Glomerular endothelial cell (primary cell): Measurements from ENCODE around the gene SELENOH. TPM values are rescaled to one million over a fixed set of nuclear protein-coding genes. Genes with fewer than 3 reads are reported as not detected.

ENCODE experiments used
- DNase-seq: peaks from one replicate; pipeline ENCODE4 v3.0.0-alpha.2; 2011; ENCODE audit warnings: low read depth, low spot score; ENCODE audit errors: extremely low read depth
- total RNA-seq: library from RNA; depleted of rRNA; stranded (reverse); fragments of >200 nt; gene quantifications from 2 replicates; pipeline ENCODE4 v1.2.3, GENCODE V29; 2015

Gene SELENOH
- total RNA-seq, 1 donor from 2014 or later: 160 TPM

DNA sequence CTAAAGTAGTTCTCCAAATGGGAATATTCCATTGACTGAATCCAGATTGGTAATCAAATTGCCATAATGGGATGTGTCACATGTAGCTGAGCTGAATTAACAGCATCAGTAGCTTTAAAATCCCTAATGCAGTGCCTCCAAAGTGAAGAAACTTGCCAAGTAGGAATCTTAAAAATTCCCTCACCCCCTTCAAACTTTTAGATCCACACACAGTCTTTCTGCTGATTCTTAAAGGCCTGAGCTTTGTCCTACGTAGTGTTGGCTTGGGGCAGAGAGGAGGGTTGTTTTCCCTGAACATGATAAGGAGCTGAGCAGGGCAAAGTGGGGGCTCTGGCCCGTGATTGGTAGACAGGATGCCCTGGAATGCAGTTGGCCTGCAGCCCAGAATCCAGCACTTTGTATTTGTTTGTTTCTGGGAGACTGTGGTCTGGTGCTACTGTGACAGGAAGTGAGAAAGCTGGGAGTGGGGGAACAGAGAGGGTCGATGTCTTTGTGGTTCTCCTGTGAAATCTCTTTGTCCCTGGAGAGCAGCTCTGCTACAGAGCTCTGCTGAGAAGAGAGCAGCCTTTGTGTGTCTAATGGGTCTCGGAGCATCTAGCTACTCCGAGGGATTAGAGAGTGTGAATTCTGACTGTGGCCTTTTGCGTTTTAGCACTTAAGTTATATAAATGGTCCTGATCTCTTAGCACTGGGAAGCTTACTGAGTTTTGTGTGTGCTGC, 37.2 kb downstream of the SELENOH start:
- DNase-seq: peak; percentile 99

DNA sequence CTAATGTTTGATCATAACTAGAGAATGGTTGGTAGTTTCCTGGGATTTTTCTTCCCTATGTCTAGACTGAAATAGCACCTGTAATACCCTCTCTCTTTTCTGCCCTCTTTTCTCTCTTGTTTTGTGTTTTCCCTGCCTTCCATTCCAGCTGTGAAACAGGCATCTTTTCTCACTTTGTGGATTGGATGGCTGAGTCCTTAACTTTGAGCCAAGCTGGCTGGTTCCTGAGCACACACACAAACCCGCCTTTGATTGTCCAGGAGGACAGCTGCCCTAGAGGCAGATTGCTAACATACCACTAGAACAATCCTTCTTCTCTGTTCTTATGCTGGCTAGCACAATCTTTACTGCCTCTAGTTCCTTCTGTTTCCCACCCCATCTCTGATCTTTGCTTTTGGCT, 38.0 kb downstream of the SELENOH start:
- no peak for DNase-seq

DNA sequence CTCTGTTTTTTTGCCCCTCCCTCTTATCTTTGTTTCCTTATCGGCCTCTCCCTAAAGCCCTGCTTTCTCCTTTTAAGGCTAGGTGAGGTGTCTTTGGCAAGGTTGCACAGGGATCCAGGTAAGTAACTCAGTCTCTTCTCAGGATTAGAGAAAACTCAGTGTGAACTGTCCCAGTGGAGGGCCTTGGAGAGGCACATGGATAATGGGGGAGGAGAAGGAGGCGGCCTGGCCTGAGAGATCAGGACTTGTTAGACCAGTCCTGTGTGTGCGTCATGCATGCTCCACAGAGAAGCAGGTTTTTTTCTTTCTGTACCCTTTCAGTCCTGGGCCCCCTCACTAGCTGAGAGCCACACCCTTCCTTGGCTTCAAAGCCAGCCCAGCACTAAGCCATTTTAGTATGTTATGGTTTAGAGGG, 40.2 kb downstream of the SELENOH start:
- no peak for DNase-seq

DNA sequence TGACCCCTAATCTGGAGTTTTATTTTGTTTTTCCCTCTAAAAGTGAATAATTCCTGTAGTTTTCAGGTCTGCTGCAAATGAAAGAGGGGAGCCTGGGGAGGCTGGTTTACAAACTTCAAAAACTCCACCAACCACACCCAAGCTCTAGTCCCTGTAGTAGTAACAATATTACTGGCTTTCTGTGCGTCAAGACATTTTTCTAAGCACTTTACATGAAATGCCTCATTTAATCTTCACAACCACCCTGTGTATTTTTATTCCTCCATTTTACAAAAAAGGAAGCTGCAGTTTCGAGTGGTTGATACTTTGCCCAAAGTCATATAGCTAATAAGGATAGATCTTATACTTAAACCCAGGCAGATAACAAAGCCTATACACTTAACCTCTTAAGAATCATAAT, 43.8 kb downstream of the SELENOH start:
- no peak for DNase-seq

DNA sequence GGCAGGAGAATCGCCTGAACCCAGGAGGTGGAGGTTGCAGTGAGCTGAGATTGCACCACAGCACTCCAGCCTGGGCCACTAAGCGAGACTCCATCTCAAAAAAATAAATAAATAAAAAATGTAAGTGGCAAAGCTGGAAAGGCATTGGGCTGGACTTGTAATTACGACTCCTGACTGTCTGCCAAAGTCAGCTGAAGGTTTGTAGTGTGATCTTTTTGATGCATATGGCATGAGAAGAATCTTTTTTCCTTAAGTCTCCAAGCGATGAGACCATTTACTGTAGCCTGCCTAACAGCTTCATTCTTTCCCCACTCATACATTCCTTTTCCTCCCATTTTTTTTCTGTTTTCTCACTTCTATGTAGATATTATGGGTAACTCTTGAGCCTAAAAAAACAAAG, 45.1 kb downstream of the SELENOH start:
- no peak for DNase-seq

DNA sequence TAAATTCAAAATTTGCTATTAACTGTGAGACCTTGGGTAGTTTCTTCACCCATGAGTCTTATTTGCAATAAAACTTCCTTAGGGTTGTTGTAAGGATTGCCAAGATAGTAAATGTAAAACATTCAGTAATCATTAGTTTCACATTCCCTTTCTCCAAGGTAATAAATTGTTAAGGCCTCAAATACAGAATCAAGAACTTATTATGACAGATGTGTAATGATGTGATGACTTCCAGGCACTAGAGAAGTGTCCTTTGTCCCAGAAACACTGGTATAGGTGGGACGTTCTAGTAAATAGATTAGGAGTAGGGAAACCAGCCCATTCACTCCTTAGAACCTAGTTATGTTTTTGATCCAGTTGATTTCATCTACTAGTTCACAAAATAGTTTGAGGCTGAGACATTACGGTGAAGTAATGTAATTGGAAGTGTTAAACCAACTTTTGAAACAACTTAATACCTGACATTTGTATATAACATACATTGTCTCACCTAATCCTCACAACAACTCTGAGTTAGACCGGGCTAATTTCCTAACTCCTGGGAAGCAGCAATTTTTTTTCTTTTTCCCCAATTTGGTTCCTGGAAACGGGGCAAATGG, 45.8 kb downstream of the SELENOH start:
- no peak for DNase-seq

DNA sequence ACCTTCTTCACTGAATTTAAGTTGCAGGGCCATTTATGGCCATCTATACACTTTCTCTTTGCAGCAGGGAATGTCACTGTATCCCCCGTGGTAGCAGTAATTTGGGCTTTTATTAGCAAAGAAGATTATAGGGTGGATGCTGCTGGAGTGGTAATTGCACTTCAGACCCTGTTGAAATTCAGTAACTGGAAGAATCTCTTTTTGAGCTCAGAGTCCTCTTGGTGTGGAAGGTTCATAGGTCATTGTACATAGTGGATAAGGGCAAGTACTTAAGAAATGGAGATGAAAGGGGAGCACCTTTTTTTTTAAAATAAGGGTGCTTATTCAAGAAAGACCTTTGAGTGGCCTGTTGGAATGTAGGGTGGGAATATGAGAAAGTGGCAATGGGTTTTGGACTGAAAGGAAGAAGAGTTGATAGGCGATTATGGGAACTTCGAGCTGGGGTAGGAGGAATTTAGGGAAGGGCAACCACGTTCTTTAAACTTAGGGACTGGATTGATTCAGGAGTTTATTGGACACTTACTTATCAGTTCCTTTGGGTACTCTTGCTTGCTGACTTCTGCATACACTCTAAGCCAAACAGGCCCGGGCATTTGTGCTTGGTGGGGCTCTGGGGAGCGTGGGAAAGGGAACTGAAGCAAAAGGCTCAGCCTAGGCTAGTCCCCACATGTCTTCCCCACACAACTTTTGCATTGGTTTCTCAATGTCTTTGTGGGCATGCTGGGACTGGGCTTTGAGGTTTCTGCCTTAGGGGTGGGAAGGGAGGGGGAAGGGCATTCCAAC, 46.8 kb downstream of the SELENOH start:
- no peak for DNase-seq

DNA sequence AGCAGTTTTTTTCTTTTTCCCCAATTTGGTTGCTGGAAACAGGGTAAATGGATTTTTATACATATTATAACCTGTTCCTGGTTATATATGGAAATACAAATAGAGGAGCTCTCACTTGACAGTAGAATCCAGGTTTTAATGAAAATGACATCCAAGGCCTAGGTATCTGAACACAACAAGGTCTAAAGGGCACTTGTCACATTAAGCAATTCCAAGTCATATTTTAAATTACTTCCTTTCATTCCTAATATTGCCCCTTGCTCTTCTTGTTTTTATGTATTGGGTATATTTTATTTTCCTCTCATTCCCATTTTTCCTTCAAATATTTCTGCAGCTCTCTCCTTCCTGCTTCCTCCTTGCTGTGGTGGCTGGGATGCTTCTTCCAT, 47.4 kb downstream of the SELENOH start:
- DNase-seq: no peak

DNA sequence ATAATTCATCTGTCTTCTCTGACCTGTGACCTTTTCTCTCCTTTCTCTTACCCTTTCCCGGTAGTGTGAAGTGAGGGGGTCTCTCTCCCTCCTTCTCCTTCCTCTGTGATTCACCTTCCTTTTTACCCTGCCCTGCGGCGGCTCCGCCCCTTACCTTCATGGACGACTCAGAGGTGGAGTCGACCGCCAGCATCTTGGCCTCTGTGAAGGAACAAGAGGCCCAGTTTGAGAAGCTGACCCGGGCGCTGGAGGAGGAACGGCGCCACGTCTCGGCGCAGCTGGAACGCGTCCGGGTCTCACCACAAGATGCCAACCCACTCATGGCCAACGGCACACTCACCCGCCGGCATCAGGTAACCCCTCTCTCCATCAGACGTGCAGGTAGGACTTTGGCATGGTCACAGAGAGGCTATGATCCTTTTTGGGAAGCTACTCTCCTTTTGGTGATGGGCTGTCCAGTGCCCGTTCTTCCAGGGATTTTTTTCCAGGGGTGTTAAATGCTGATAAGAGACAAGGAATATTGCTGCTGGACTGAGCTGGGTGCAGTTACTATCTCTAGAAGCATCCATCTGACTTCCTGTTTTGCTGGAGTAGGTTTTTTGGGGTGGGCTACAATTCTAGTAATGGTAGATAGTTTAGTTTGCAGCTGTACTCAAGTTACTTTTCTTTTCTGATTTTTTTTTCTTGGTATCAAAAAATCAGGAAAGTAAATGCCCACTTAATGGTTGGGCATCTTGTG, 50.2 kb downstream of the SELENOH start:
- no peak for DNase-seq

DNA sequence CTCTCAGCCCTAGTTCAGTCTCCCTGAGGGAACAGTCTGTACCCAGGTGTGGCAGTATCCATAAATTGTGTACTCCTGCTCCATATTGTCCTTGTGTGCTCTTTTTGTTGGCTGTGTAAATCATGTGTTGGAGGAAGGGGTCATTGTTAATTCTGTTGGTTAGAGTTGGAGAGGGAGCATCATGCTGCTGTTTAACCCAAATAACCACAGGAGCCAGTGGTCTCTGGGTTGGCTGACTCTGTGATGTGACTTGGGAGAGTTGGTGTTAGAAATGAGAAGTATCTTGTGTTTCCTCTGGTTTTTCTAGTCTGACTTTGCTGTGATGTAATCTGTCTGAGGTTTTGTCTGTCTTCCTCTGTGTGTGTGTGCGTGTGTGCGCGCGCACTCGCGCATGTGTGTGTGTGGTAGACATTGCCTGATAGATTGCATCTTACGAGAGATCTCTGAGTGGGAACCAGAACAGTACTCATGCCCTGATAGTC, 50.8 kb downstream of the SELENOH start:
- no peak for DNase-seq

DNA sequence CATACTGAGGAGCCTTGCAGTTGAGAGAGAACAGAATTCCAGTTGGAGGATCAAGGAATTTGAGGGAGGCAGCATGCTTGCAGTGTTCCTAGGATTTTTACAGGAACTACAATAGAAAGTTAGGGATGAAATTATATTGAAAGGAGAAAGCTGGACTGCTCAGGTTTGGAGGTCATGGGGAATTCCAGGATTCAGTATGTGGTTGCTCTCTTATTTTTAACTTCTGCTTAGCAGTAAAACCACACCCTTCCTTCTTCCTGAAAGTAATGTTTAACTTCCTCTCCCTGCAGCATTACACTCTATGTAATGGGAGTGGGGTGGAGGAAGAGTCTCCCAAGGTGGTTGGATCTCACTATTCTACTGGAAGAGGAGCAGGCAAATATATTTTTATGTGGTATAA, 51.6 kb downstream of the SELENOH start:
- no peak for DNase-seq

Other genes starting within 250 kb of the SELENOH start
- 10.5 and 15.9 TPM in 2 replicates for gene SLC43A1, start 225.8 kb upstream of the SELENOH start, total RNA-seq
- gene TIMM10, start 210.7 kb upstream of the SELENOH start, total RNA-seq: 31.9 and 35.0 TPM in 2 replicates
- not detected in 2 replicates for gene SMTNL1, start 203.9 kb upstream of the SELENOH start, total RNA-seq
- 74.1 and 87.1 TPM in 2 replicates for gene UBE2L6, start 173.8 kb upstream of the SELENOH start, total RNA-seq
- gene SERPING1, start 143.8 kb upstream of the SELENOH start, total RNA-seq: 0.53 and 1.5 TPM in 2 replicates
- 0.24 and 0.41 TPM in 2 replicates for gene YPEL4, start 91.6 kb upstream of the SELENOH start, total RNA-seq
- 13.3 and 18.0 TPM in 2 replicates for gene CLP1, start 83.7 kb upstream of the SELENOH start, total RNA-seq
- gene ZDHHC5, start 73.4 kb upstream of the SELENOH start, total RNA-seq: 54.7 and 71.3 TPM in 2 replicates
- 33.8 and 43.2 TPM in 2 replicates for gene MED19, start 29.3 kb upstream of the SELENOH start, total RNA-seq
- 46.9 and 51.5 TPM in 2 replicates for gene TMX2, start 28.9 kb upstream of the SELENOH start, total RNA-seq
- gene BTBD18, start 10.3 kb downstream of the SELENOH start, total RNA-seq: not detected in 2 replicates
- 200 and 268 TPM in 2 replicates for gene CTNND1, start 20.3 kb downstream of the SELENOH start, total RNA-seq